ENCODE results near the gene C17orf100.
"Not testable (repeated sequence)": the region's sequence is repeated elsewhere in the genome, so short reads cannot be mapped to it uniquely, and the experiment has no call there.

The C17orf100 gene

DNA sequence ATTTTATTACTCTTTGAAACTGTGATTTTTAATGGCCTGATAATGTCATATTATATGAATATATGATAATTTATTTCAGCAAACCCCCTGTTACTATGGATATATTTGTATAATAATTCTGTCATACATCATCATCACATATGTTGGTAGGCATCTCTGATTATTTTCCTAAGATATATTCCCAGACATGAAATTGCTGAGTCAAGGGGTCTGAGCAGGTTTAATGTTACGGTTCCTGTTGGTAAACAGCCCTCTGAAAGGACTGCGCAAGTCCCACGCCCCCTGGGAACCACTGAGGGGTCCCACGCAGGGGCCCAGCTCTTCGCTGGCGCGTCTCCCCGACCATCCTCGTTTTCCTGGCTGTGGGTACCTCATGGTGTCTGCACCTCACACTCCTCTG is 37.4 kb downstream of the C17orf100 start:
- no peak overlapping the region for H3K4me3 ChIP-seq (ENCODE audit: low read depth, low read length)

DNA sequence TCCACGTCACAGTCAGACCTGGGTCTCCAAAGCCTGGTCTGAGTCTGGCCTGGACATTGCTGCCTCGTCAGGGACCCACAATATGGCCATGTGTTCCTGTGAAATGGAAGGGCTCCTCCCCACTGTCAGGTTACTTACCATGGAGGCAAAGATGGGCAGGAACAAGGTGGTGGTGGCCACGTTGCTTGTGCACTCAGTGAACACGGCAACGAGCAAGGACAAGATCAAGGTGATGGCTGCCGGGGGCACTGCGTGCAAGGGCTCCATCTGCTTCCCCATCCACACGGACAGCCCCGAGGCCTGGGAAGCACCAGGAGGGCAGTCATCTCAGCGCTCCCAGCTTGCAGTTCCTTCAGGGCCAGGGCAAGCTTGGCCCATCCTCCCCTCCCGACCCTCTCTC is 39.1 kb downstream of the C17orf100 start:
- no peak overlapping the region for H3K4me3 ChIP-seq (ENCODE audit: low read depth, low read length)

DNA sequence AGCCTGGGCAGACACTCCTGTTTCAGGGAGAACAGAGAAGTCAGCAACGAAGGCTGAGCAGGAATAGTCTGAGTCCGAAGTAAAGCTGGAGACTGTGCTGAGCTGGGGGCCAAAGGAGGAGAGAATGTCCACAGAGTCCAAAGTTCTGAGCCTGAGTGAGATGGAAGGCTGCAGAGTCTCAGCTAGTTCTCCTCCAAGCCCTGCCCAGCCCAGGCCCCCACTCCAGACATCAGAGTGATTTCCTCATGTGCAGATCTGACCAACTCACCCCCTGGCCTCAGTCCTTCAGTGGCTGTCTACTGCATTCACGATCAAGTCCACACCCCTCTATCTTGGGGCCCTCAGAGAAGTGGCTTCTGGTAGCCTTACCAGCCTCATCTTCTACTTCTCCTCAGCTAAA is 40.0 kb downstream of the C17orf100 start:
- H3K4me3 ChIP-seq (ENCODE audit: low read depth, low read length) = no peak overlapping the region

DNA sequence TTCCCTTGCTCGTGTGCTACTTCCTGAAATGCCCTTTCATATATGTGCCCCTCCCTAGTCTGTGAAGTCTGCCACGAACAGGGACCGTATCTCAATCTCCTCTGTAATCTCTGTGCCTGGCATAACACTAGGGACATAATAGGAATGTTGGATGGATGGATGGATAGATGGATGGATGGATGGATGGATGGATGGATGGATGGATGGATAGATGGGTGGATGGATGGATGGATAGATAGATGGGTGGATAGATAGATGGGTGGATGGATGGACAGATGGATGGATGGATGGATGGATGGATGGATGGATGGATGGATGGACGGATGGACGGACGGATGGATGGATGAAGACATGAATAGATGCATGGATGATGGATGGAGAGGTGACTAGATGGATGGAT is 40.4 kb downstream of the C17orf100 start:
- not testable (repeated sequence) for H3K4me3 ChIP-seq (ENCODE audit: low read depth, low read length)

DNA sequence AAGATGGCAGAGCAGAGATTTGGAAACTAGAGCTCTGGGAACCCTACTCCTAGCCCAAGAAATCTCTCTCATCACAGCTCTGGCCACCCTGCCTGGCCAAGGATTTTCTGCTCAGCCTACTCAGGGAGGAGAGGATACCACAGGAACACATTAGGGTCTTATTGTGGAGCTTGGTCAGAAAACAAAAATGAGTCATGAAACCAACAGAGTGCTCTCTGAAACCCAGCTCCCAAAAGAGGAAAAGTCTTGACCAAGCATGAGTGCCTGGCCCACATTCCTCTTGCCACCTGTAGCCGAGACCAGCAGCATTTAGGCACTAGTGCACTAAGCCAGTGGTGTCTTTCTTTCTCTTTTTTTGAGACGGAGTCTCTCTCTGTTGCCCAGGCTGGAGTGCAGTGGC is 43.5 kb downstream of the C17orf100 start:
- H3K4me3 ChIP-seq (ENCODE audit: low read depth, low read length) = no peak overlapping the region

DNA sequence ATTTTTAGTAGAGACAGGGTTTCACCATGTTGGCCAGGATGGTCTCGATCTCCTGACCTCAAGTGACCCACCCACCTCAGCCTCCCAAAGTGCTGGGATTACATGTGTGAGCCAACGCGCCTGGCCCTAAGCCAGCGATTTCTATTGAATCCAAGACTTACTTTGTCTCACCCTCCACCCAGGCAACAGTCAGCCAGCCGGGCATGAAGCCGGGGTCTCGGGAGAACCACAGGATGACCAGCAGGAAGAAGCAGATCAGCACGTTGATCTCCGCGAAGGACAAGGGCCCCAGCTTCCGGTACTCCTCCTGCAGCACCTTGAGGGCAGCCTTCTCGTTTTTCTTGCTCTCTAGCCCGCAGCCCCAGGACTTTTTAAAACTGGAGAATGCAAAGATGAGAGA is 44.0 kb downstream of the C17orf100 start:
- H3K4me3 ChIP-seq (ENCODE audit: low read depth, low read length) = no peak overlapping the region

DNA sequence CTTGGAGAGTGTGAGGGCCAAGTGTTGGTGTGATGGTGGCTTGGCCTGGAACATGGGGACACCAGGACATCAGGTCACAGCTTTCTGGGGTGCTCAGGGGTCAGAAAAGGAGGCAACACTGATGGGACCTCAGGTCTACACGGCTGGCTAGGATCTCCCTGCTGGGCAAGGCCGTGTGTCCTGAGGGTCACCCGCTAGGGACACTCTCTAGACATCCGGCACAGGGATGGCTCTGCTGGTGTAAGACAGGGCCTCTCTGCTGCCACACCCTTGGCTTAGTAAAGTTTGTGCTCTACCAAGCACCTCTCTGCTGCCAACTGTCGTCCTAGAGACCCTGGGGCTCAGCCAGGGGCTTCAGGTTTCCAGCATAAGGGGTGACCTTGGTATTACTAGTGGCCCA is 45.3 kb downstream of the C17orf100 start:
- H3K4me3 ChIP-seq (ENCODE audit: low read depth, low read length) = no peak overlapping the region

DNA sequence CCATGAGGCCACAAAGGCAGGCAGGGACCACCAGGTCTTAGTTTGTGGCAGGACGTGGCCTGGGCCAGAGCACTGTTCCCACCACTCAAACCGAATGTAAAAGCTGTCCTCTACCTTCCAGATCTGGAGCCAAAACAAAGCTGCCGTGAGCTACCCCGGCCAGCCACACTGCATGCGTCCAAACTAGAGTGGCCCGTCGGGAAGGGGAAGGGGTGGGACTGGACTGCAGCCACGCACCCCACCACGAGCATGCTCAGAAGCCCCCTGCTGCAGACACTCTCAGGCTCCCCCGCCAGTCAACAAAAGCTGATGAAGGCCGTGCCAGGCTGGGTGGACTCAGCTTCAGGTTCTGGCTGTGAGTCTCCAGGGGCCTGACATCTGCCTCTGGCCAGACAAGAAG is 46.4 kb downstream of the C17orf100 start:
- H3K4me3 ChIP-seq (ENCODE audit: low read depth, low read length) = no peak overlapping the region

DNA sequence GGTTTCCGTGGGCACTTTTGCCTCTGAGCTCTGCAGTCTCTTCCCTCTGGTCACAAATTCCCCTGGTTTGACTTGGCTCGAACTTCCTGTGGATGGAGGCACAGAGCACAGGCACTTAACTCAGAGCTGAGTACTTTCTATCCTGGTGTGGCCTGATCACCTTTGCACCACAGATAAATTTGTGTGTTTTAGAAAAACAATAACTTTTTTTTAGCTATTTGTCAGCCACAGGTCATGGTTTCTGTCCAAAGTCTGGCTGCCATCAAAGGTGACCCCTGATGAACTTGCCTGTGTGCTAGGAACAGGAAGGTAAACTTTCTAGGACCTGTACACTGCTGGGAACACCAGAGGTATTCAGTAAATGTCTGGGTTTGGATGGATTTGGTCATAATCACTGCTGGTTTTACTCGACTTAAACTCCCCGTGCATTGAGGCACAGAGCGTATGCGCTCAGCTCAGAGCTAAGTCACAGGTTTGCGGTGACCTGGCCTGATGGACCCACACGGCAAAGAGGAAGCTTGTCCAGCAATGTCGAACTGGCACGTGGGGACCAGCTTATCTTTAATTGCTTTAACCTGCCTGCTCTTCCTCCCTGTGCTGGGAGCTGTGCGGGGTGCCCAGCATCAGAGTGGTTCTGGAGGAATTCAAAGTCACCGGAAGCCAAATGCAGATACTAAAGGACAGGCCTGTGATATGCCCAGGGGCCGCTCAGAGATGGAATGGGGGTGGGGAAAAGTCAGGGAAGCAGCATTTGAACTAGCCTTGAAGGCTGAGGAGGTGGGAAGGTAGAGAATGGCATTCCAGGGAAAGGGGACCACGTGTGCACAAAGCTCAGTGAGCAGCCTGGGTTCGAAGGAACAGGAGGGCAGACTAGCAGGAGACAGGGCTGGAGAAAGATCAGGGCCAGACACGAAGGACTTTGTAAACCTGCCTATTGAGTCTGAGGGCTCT is 48.7 kb downstream of the C17orf100 start:
- no peak overlapping the region for H3K4me3 ChIP-seq (ENCODE audit: low read depth, low read length)

DNA sequence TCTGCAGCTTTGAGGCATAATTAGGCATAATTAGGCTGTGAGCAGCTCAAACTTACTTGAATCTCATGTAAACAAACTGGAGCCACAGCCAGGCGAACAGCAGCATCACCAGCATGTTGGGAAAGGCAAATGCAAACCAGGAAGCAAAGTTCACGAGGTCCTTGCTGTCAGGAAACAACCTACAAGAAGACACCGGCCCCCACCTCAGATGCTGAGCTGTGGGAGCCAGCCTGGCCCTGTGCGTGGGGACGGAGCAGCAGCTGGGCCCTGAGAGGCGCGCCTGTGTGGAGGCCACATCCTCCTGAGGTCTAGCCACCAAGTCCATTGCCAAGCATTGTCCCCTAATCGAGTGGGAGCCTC is 49.4 kb downstream of the C17orf100 start:
- no peak overlapping the region for H3K4me3 ChIP-seq (ENCODE audit: low read depth, low read length)

DNA sequence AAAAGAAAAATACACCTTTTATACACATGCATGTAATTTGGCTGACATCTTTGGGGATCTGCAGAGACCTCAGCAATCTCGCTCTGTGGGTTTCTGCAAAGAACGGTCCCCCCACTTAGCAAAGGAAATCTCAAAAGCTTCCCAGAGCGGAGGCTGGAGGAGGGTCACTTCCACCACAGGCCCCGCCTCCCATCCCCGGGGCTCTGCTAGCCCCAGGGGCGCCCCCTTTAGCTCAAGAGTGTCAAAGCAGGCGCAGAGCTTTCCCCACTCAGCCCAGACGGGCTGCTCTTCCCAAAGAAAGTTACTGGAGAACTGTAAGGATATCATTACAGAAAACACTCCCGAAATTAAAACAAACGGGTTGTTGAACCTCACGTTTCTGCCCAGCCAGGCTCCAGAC is 50.2 kb downstream of the C17orf100 start:
- no peak overlapping the region for H3K4me3 ChIP-seq (ENCODE audit: low read depth, low read length)

DNA sequence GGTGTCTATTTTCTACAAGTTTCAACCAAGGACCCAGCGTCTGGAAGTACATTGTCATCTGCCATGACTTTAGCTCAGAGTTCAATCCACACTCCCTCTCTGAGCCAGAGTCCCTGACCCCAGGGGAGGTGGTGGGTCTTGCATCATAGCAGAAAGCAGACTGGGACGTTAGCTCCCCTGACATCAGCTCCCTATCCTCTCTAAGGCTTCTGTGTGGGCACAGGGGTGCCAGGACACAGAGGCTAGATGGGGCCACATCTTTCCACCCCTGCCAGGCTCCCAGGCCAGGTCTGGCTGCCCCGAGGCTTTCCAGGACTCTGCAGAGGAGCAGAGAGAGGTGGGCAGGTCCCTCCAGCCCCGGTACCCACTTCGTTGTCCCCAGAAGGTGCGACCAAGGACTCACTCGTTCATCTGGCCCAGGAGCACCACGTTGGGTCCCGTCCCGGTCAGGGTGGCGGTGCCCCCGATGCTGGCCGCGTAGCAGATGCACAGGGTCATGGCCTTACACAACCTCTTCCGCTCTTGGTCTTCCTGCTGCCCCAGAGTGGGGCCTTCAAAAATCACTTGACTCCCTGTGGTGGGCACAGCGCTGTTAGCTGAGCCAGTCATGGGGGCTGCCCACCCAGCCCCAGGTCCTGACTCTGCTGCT is 51.1 kb downstream of the C17orf100 start:
- H3K4me3 ChIP-seq (ENCODE audit: low read depth, low read length) = no peak overlapping the region

All from iPS-11a (cell line).